Heart left ventricle (tissue), 13 donors: ENCODE data around the gene IREB2.

ENCODE experiments used
- CTCF ChIP-seq, 12 donors: fragments of 200-600 bp; sonication (generic) in 4 of 12; IDR thresholded peaks; one replicate each; pipeline versions ENCODE4 v1.5.0 to v1.8.0; 2018 to 2022; ENCODE audit warnings: antibody characterized with exemption in 12 of 12, mild to moderate bottlenecking in 5 of 12
- POLR2A ChIP-seq, 2 donors: fragments of 450-650 bp; IDR thresholded peaks; one replicate each; pipeline ENCODE4 v1.6.1; 2017; ENCODE audit warnings: antibody characterized with exemption in 2 of 2, mild to moderate bottlenecking in 2 of 2, moderate library complexity in 2 of 2
- donor health status: ischemic (EF 13 %, LVEDD 7.1; RV severe dilation, severe dysfunction).
- donor health status: DM: no; HTN: yes; CAD: no.
- donor health status: DM: no; HTN: no; CAD: no.
- donor health status: ischemic (EF 25% LVEDD 6.9; RV normal size, moderate dysfunction).
- donor health status: ischemic (EF 25% LVEDD 5.7; RV mildly dilated, moderate dysfunction).
- donor health status: ischemic (EF 35%, LVEDD 5.7; RV mildly dilated, moderate dysfunction).
- donor health status: nonischemic (EF 11% LVEDD 7.7; RV severe dilation, severe dysfunction).
- donor health status: DM: yes; HTN: yes; CAD: no.
- donor health status: PGD.
- donor health status: ischemic (EF 29% LVEDD 5.4; RV normal size, mild dysfunction).
- donor health status: nonischemic (EF 23%, LVEDD 6.1; RV moderate dilation, normal function).

- TF ChIP-seq CTCF (IDR thresholded peaks at IDR 0.05) (no peak), POLR2A (IDR thresholded peaks at IDR 0.05) (no peak)
Measured at GRCh38 chr15:78390242-78390641, 47.8 kb upstream of the IREB2 start.
